ENCODE results near the gene SULT1A1.
"Not testable (repeated sequence)": the region's sequence is repeated elsewhere in the genome, so short reads cannot be mapped to it uniquely, and the experiment has no call there.

The SULT1A1 gene

DNA sequence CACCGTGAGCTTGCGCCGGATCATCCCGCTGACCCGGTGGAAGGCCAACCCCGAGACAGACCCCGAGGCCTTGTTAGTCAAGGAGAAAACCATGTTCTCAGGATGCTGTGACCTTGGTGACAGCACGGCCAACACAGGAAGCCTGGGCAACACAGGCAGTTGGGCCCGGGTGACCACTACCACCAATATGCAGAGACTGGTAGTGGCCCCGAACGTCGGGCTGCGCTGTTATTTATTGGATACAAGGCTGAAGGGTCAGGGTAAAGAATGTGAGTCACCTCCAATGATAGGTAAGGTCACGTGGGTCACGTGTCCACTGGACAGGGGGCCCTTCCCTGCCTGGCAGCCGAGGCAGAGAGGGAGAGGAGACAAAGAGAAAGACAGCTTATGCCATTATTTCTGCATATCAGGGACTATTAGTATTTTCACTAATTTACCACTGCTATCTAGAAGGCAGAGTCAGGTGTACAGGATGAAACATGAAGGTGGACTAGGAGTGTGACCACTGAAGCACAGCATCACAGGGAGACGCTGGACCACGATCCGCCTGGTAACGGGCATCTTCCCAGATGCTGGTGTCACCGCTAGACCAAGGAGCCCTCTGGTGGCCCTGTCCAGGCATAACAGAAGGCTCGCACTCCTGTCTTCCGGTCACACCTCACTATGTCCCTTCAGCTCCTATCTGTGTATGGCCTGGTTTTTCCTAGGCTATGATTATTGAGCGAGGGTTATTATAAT is 5.8 kb upstream of the SULT1A1 start:
- not testable (repeated sequence) for H3K36me3 Mint-ChIP-seq (ENCODE audit: low read depth); H3K27me3 Mint-ChIP-seq (ENCODE audit: low read depth); H3K4me3 Mint-ChIP-seq; DNase-seq (ENCODE audit: low spot score); H3K4me1 Mint-ChIP-seq (ENCODE audit: low read depth); H3K27ac Mint-ChIP-seq; H3K9me3 Mint-ChIP-seq

DNA sequence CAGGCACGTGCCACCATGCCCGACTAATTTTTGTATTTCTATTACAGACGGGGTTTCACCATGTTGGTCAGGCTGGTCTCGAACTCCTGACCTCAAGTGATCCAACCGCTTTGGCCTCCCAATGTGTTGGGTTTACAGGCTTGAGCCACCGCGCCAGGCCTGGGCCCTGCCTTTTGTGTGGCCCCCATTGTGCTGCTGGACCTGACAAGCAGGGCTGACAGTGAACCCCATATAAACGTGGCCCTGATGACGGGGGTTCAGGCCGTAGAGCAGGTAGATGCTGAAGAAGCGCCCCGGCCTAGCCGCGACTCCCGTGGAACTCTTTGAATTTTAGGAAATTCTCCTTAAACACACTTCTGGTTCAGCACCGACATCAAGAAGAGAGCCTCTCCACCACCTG is 4.7 kb upstream of the SULT1A1 start:
- H3K36me3 Mint-ChIP-seq (ENCODE audit: low read depth); H3K9me3 Mint-ChIP-seq; H3K4me3 Mint-ChIP-seq; DNase-seq (ENCODE audit: low spot score); H3K27ac Mint-ChIP-seq; H3K27me3 Mint-ChIP-seq (ENCODE audit: low read depth); H3K4me1 Mint-ChIP-seq (ENCODE audit: low read depth): not testable (repeated sequence)

DNA sequence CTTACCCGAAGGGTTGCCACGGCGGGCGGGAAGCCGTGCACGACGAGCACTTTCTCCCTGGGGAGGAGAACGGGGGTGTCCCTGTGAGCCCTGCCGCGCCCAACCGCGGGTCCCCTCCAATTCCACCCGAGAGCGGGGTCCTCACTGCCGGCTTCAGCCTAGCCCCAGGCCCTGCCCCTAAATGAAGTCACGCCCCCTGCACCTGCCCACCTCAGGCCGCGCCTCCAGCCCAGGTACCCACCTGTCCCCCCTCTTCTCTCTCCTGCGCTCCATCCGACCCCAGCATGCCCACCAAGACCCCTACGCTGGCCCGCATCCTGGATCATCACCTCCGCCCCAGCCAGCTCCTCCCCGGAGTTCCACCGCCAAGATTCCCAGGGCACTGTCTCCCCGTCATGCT is 4.1 kb upstream of the SULT1A1 start:
- H3K27ac Mint-ChIP-seq; DNase-seq (ENCODE audit: low spot score); H3K27me3 Mint-ChIP-seq (ENCODE audit: low read depth): not testable (repeated sequence)

DNA sequence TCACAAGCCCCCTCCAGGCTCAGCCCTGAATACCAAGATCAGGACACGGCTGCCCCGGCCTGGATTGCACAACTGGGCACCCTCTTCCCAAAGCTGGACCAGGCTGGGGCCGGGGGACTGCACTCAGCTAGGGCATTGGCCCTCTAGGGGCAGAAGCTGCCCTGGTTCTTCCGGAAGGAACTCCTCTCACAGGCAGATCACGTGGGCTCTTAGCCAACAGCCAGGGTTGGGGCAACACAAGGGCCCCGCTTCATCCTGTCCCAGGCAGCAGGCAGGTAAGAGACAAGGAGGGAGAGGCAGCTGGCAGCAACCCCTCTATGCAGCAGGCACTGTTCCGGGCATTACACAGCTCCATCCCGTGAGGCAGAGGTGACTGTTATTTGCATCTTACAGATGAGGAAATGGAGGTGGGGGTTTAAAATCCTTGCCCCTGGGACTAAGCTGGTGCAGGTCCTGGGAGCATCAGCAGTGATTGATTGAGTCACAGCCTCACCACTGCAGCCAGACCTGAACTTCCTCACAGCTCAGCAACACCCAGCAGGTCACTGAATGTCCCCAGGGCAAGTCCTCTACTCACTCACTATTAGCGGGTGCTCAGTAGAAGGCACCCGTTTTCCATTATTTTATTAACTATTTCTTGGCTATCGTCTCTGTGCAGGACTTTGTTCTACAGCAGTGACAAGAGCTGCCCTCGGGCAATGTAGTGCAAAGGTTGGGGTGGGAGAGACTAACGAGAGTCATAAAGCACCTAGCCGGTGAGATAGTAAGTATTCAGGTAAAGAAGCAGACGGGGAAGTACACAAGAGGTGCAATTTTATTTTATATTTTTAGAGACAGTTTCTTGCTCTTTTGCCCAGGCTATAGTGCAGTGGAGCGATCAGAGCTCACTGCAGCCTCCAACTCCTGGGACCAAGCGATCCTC is 2.8 kb upstream of the SULT1A1 start:
- not testable (repeated sequence) for H3K9me3 Mint-ChIP-seq; H3K27ac Mint-ChIP-seq; DNase-seq (ENCODE audit: low spot score); H3K27me3 Mint-ChIP-seq (ENCODE audit: low read depth); H3K4me3 Mint-ChIP-seq; H3K4me1 Mint-ChIP-seq (ENCODE audit: low read depth); H3K36me3 Mint-ChIP-seq (ENCODE audit: low read depth)

More for the DNA sequence above, 4.1 kb upstream of the SULT1A1 start:
- not testable (repeated sequence) for H3K4me3 Mint-ChIP-seq; H3K4me1 Mint-ChIP-seq (ENCODE audit: low read depth); H3K9me3 Mint-ChIP-seq; H3K36me3 Mint-ChIP-seq (ENCODE audit: low read depth)

DNA sequence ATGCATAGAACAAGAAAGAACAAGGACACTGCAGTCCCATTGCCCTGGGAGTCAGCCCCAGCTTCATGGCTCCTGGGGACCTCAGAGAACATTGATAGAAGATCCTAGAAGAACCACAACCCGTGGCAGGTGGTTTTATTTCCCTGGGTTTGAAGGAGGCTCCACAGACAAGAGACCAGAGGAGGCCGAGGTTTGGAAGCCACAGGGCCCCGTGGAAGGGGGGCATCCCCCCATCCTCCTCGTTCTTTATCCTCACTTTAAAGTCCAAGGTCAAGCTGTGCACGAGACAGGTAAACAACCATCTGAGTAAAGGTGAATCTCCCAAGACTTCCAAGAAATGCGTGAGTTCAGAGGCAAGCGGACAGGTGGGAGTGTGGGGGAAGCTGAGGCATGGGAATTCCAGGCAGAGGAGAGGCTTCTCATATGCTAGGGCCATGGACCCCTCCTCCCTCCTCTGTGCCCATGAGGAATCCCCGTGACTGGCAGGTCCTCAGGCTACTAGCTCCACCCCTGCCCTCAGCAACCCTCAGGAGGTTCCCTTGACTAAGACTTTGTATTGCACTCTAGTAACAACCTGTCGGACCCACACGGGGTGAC is 849 bp upstream of the SULT1A1 start:
- no peaks in the 10 kb centered on the region for H3K9me3 Mint-ChIP-seq
- no peak for DNase-seq (ENCODE audit: low spot score)
- H3K27me3 Mint-ChIP-seq (ENCODE audit: low read depth) = no peaks in the 10 kb centered on the region
- H3K27ac Mint-ChIP-seq = peak overlapping the region; percentile 8
- no peaks in the 10 kb centered on the region for H3K36me3 Mint-ChIP-seq (ENCODE audit: low read depth)
- H3K4me1 Mint-ChIP-seq (ENCODE audit: low read depth) = peaks cover 4% of the 10 kb centered on the region
- H3K4me3 Mint-ChIP-seq = no peak overlapping the region

DNA sequence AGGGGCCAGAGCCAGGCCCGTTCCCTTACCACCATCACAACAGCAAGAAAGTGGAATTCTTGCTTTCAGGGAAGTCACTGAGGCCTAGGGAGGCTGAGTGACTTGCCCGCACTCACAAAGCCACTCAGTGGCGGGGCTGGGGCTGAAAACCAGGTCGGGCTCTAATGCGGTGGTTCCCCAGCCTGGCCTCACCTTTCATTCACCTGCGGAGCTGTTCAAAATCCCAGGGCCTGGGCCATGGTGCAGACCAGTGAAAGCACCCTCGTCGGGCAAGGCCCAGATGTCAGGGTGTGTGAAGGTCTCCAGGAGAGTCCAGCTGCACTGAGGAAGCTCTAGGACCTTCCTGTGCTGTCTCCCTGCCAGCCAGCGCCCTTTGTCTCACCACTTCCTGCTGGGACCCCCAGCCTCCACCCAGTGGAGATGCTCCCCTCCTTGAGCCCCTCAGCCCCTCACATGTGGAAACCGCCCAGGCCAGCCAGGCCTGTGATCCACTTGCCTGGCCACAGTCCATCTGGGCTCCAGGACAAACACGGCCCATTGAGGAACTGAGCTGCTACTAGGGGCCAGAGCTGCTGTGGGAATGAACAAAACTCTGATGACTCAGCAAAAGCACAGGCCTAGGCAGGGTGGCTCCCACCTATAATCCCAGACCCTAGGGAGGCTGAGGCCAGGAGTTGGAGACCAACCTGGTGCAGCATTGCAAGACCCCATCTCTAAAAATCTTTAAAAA is 812 bp downstream of the SULT1A1 start:
- not testable (repeated sequence) for H3K4me1 Mint-ChIP-seq (ENCODE audit: low read depth); DNase-seq (ENCODE audit: low spot score); H3K9me3 Mint-ChIP-seq; H3K27me3 Mint-ChIP-seq (ENCODE audit: low read depth); H3K27ac Mint-ChIP-seq; H3K36me3 Mint-ChIP-seq (ENCODE audit: low read depth); H3K4me3 Mint-ChIP-seq

DNA sequence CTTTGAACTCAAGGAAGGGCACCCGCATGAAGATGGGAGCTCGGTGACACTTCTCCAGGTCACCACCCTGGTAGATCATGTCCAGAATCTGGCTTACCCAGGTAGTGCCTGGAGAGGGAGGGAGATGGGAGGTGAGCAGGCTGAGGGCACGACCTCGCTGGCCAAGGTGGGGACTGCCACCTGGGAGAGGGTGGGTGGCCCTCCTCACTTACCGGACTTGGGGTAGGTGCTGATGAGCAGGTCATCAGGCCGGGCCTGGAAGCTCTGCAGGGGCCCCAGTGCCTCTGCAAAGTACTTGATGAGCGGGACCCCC is 1.4 kb downstream of the SULT1A1 start:
- H3K27ac Mint-ChIP-seq; H3K9me3 Mint-ChIP-seq; H3K4me3 Mint-ChIP-seq; H3K36me3 Mint-ChIP-seq (ENCODE audit: low read depth); DNase-seq (ENCODE audit: low spot score); H3K27me3 Mint-ChIP-seq (ENCODE audit: low read depth); H3K4me1 Mint-ChIP-seq (ENCODE audit: low read depth): not testable (repeated sequence)

DNA sequence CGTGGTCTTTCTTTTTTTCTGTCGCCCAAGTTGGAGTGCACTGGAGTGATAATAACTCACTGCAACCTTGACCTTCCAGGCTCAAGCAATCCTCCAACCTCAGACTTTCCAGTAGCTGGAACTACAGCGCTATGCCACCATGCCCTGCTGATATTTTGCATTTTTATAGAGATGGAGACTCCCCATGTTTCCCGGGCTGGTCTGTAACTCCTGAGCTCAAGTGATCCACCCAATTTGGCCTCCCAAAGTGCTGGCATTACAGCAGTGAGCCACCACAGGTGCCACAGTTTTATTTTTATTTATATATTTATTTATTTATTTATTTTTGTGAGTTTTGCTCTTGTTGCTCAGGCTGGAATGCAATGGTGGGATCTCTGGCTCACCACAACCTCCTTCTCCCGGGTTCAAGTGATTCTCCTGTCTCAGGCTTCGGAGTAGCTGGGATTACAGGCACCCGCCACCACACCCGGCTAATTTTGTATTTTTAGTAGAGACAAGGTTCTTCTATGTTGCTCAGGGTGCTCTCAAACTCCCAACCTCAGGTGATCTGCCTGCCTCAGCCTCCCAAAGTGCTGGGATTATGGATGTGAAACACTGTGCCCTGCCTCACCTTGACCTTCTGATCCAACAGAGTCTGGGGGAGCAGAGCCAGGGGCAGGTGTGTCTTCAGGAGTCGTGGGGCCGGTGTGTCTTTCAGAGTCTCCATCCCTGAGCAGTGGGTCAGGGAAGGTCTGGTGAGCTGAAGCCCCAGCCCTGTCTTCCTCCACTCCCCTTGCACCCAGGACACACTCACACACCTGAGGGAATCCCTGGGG is 2.0 kb downstream of the SULT1A1 start:
- H3K27ac Mint-ChIP-seq; H3K4me3 Mint-ChIP-seq; H3K9me3 Mint-ChIP-seq; H3K4me1 Mint-ChIP-seq (ENCODE audit: low read depth); DNase-seq (ENCODE audit: low spot score); H3K36me3 Mint-ChIP-seq (ENCODE audit: low read depth); H3K27me3 Mint-ChIP-seq (ENCODE audit: low read depth): not testable (repeated sequence)

DNA sequence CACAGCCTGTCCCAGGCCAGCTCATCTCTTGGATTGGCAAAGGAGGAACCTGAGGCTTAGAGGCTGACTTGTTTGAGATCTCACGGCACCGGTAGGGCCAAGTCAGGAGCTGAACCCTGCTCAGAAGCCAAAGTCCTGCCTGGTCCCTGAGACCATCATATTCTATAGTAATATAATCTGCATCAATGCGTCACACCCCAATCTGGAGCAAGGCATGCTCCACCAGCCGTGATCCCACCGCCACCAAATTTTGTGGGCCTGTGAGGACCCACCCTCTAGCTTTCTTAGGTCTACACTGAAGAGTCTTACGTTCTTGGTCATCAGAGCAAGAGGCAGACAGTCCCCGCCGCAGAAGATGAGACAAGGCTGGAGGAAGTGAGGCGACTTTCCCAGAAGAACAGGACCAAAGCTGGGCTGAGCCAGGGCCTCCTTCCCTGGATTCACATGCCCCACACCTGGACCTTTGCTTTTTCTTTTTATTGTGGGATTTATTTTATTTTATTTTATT is 2.7 kb downstream of the SULT1A1 start:
- DNase-seq (ENCODE audit: low spot score) = no peak
- Mint-ChIP-seq H3K27me3 (ENCODE audit: low read depth) (no peaks in the 10 kb centered on the region), H3K36me3 (ENCODE audit: low read depth) (no peaks in the 10 kb centered on the region), H3K4me1 (ENCODE audit: low read depth) (peaks cover 4% of the 10 kb centered on the region), H3K27ac (no peak overlapping the region), H3K4me3 (no peak overlapping the region), H3K9me3 (no peaks in the 10 kb centered on the region)

DNA sequence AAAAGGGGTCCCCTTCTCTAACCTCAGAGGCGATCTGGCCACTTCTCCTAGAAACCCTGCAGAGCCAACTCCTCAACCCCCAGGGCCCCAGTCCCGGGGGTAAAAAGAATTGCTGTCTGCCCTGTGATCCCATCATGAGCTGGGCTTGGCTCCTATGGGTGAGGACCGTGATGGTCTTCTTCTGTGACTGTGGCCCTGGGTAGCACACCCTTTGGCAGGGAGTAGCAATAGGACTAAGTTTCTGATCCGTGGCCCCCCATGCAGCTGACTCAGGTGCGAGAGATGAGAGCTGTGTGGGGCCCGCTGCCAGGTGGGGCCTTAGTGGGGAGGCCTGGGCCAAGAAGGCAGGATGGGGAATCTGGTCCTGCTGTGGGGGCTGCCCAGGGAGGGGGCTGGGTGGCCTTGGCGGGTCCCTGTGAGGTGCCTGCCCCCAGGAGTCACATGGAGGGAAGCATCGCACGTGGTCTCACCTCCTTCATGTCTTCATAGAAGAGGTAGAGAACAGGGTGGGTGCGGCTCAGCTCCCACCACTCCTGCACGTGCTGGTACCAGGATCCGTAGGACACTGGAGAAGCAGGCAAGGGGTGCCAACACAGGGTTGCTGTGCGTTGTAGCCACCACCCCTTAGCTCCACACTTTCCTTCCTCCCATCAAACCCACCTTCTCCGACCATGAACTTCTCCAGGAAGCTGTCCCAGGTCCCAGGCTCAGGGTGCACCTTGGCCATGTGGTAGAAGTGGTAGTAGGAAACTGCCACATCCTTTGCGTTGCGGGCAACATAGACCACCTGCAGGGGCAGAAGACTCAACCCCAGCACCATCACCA is 3.3 kb downstream of the SULT1A1 start:
- H3K27ac Mint-ChIP-seq = no peak overlapping the region
- no peaks in the 10 kb centered on the region for H3K9me3 Mint-ChIP-seq
- no peaks in the 10 kb centered on the region for H3K36me3 Mint-ChIP-seq (ENCODE audit: low read depth)
- DNase-seq (ENCODE audit: low spot score) = no peak
- H3K4me3 Mint-ChIP-seq = no peak overlapping the region
- peaks cover 4% of the 10 kb centered on the region for H3K4me1 Mint-ChIP-seq (ENCODE audit: low read depth)
- H3K27me3 Mint-ChIP-seq (ENCODE audit: low read depth) = no peaks in the 10 kb centered on the region

DNA sequence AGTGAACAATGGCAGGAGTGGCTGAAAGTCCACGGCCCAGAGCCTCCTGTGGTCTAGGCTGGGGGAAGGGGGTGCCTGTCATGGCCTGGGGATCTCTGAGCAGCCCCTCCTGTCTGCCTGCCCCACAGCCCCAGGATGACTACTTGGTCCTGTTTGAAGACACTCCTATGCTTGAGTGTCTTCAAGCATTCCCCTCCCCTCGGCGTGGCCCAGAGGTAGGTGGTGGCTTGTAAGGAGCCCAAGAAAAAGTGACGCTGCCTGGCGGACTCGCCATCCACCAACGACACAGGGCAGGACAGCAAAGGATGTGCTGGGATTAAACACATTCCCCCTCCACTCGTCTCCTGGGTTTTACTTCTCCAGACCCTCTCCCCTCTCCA is 5.7 kb downstream of the SULT1A1 start:
- DNase-seq (ENCODE audit: low spot score) = no peak
- H3K27me3 Mint-ChIP-seq (ENCODE audit: low read depth) = no peaks in the 10 kb centered on the region
- H3K4me3 Mint-ChIP-seq = no peak overlapping the region
- H3K36me3 Mint-ChIP-seq (ENCODE audit: low read depth) = no peaks in the 10 kb centered on the region
- no peaks in the 10 kb centered on the region for H3K4me1 Mint-ChIP-seq (ENCODE audit: low read depth)
- H3K27ac Mint-ChIP-seq = no peak overlapping the region
- no peaks in the 10 kb centered on the region for H3K9me3 Mint-ChIP-seq

DNA sequence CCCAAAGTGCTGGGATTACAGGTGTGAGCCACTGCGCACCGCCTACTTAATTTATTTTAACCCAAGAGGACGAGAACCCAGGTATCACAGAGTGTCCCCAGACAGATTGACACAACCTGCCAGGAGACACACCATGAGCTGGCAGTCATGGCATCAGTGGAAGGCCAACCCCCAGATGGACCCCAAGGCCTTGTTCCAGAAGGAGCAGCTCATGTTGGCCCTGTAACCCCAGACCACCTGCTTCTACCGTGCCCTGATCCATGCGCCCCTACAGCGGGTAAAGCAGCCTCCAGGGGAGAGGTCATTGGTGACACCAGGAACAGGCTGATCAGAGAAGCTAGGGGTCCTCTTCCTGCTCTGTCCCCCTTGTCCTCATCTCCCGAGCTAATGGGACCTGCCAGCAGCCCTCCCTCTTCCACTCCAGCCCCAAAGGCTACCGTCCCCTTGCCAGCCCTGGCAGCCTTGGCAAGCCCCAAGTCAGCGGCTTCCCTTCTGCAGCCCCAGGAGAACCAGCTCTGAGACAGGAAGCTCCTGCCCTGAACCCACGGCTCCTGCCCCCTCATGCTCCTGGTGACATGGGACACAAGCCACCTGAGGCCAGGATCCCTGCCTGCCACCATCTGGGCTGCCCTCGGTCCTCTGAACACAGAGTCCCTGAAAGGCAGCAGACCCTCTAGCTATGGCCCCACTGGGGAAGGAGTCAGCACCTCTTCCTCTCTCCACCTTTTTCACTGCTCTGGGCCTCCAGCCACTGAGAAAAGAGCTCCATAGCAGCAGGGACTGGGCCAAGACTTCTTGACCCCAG is 6.3 kb downstream of the SULT1A1 start:
- Mint-ChIP-seq H3K4me3 (no peak overlapping the region), H3K4me1 (ENCODE audit: low read depth) (no peaks in the 10 kb centered on the region), H3K27ac (no peak overlapping the region), H3K27me3 (ENCODE audit: low read depth) (no peaks in the 10 kb centered on the region), H3K36me3 (ENCODE audit: low read depth) (no peaks in the 10 kb centered on the region), H3K9me3 (no peaks in the 10 kb centered on the region)
- no peak for DNase-seq (ENCODE audit: low spot score)
